GM19467 (cell line): ENCODE results near the gene CDC25A.
"Not testable (repeated sequence)": the region's sequence is repeated elsewhere in the genome, so short reads cannot be mapped to it uniquely, and the experiment has no call there.

Experiments
- ATAC-seq: cut with Tn5 transposase; IDR thresholded peaks from one replicate; pipeline ENCODE4 v1.9.1; 2021; ENCODE audit warnings: mild to moderate bottlenecking, moderate library complexity; ENCODE audit not compliant: unreplicated experiment

The CDC25A gene

GRCh38 chr3:48188266-48189201 lies at the start of gene CDC25A:
Gene CDC25A, minus strand, starts transcription at chr3:48188417. Its CDS starts 470 bp downstream, at chr3:48187947.
- peak; percentile 93 for ATAC-seq

GRCh38 chr3:48236531-48236930 lies 48.3 kb upstream of the CDC25A start:
- ATAC-seq = no peak

- no peak for ATAC-seq
These were observed 45.3 kb upstream of the CDC25A start for GRCh38 chr3:48233542-48233941.

GRCh38 chr3:48232734-48233133 lies 44.5 kb upstream of the CDC25A start:
- peak; percentile 70 for ATAC-seq

- ATAC-seq = peak; percentile 10
These were observed 44.0 kb upstream of the CDC25A start for GRCh38 chr3:48232232-48232631.

GRCh38 chr3:48226939-48227338 lies 38.7 kb upstream of the CDC25A start:
- ATAC-seq = no peak

- ATAC-seq = no peak
These were observed 37.4 kb upstream of the CDC25A start for GRCh38 chr3:48225587-48225986.

GRCh38 chr3:48222616-48223513 lies 34.6 kb upstream of the CDC25A start, which contains the start of gene CAMP:
Gene CAMP, plus strand, starts transcription at chr3:48223495. Its CDS starts 17 bp downstream, at chr3:48223512.
- no peak for ATAC-seq

GRCh38 chr3:48220746-48221145 lies 32.5 kb upstream of the CDC25A start:
- no peak for ATAC-seq

GRCh38 chr3:48219543-48219942 lies 31.3 kb upstream of the CDC25A start:
- ATAC-seq = no peak

- ATAC-seq = no peak
These were observed 30.3 kb upstream of the CDC25A start for GRCh38 chr3:48218537-48218936.

- no peak for ATAC-seq
These were observed 29.2 kb upstream of the CDC25A start for GRCh38 chr3:48217449-48217848.

- no peak for ATAC-seq
These were observed 27.7 kb upstream of the CDC25A start for GRCh38 chr3:48215876-48216275.

- no peak for ATAC-seq
These were observed 27.2 kb upstream of the CDC25A start for GRCh38 chr3:48215466-48215865.

- ATAC-seq = no peak
These were observed 26.8 kb upstream of the CDC25A start for GRCh38 chr3:48215019-48215418.

GRCh38 chr3:48214225-48214624 lies 26.0 kb upstream of the CDC25A start:
- ATAC-seq = no peak

- ATAC-seq = not testable (repeated sequence)
These were observed 23.6 kb upstream of the CDC25A start for GRCh38 chr3:48211776-48212175.

- ATAC-seq = not testable (repeated sequence)
These were observed 22.3 kb upstream of the CDC25A start for GRCh38 chr3:48210534-48210933.

GRCh38 chr3:48209445-48209844 lies 21.2 kb upstream of the CDC25A start:
- no peak for ATAC-seq

GRCh38 chr3:48208076-48208475 lies 19.9 kb upstream of the CDC25A start:
- ATAC-seq = no peak

- ATAC-seq = no peak
These were observed 14.4 kb upstream of the CDC25A start for GRCh38 chr3:48202632-48203031.
